HG02623 (cell line): ENCODE measurements around the gene IL18.
"Not testable (repeated sequence)": the region's sequence is repeated elsewhere in the genome, so short reads cannot be mapped to it uniquely, and the experiment has no call there.

ENCODE experiments used
- ATAC-seq: cut with Tn5 transposase; IDR thresholded peaks from one replicate; pipeline ENCODE4 v1.9.1; 2021; ENCODE audit warnings: moderate library complexity; ENCODE audit not compliant: unreplicated experiment

Gene IL18

GRCh38 chr11:112163875-112164685 lies at the start of gene IL18:
IL18 (minus strand) TSS chr11:112164094; CDS start chr11:112155053, 9,041 bp downstream.
- ATAC-seq: no peak

GRCh38 chr11:112212710-112213109 lies 48.8 kb upstream of the IL18 start:
- no peak for ATAC-seq

GRCh38 chr11:112212290-112212689 lies 48.4 kb upstream of the IL18 start:
- no peak for ATAC-seq

GRCh38 chr11:112211536-112211935 lies 47.6 kb upstream of the IL18 start:
- ATAC-seq: peak; percentile 47

GRCh38 chr11:112210890-112211289 lies 47.0 kb upstream of the IL18 start:
- ATAC-seq: no peak

GRCh38 chr11:112206071-112206470 lies 42.2 kb upstream of the IL18 start:
- no peak for ATAC-seq

GRCh38 chr11:112200252-112200651 lies 36.4 kb upstream of the IL18 start:
- no peak for ATAC-seq

- not testable (repeated sequence) for ATAC-seq
These were observed 35.2 kb upstream of the IL18 start for GRCh38 chr11:112199101-112199500.

- ATAC-seq: no peak
These were observed 32.7 kb upstream of the IL18 start for GRCh38 chr11:112196519-112197087.

GRCh38 chr11:112195951-112196351 lies 32.1 kb upstream of the IL18 start:
- no peak for ATAC-seq

- not testable (repeated sequence) for ATAC-seq
These were observed 31.2 kb upstream of the IL18 start for GRCh38 chr11:112195113-112195512.

GRCh38 chr11:112186304-112186703 lies 22.4 kb upstream of the IL18 start:
- ATAC-seq: no peak

- no peak for ATAC-seq
These were observed 22.0 kb upstream of the IL18 start for GRCh38 chr11:112185883-112186282.

- no peak for ATAC-seq
These were observed 19.0 kb upstream of the IL18 start for GRCh38 chr11:112182867-112183266.

- ATAC-seq: peak; percentile 65
These were observed 15.7 kb upstream of the IL18 start for GRCh38 chr11:112179601-112180000.

- no peak for ATAC-seq
These were observed 15.0 kb upstream of the IL18 start for GRCh38 chr11:112178936-112179335.

GRCh38 chr11:112178428-112178827 lies 14.5 kb upstream of the IL18 start:
- no peak for ATAC-seq

GRCh38 chr11:112177589-112177988 lies 13.7 kb upstream of the IL18 start:
- ATAC-seq: no peak

GRCh38 chr11:112176077-112176476 lies 12.2 kb upstream of the IL18 start:
- no peak for ATAC-seq

- ATAC-seq: no peak
These were observed 11.7 kb upstream of the IL18 start for GRCh38 chr11:112175599-112175952.

- ATAC-seq: no peak
These were observed 11.1 kb upstream of the IL18 start, which contains the start of gene BCO2 for GRCh38 chr11:112174789-112175598. BCO2 (plus strand) TSS chr11:112175512; CDS start chr11:112175602, 90 bp downstream.

- ATAC-seq: no peak
These were observed 9.3 kb upstream of the IL18 start for GRCh38 chr11:112173152-112173551.
